GM18870 (cell line): ENCODE data around the gene LCN1.
"Not testable (repeated sequence)": the region's sequence is repeated elsewhere in the genome, so short reads cannot be mapped to it uniquely, and the experiment has no call there.

Experiments used
- ATAC-seq: cut with Tn5 transposase; IDR thresholded peaks from one replicate; pipeline ENCODE4 v1.9.1; 2021; ENCODE audit warnings: moderate library complexity; ENCODE audit not compliant: unreplicated experiment

LCN1 gene

DNA sequence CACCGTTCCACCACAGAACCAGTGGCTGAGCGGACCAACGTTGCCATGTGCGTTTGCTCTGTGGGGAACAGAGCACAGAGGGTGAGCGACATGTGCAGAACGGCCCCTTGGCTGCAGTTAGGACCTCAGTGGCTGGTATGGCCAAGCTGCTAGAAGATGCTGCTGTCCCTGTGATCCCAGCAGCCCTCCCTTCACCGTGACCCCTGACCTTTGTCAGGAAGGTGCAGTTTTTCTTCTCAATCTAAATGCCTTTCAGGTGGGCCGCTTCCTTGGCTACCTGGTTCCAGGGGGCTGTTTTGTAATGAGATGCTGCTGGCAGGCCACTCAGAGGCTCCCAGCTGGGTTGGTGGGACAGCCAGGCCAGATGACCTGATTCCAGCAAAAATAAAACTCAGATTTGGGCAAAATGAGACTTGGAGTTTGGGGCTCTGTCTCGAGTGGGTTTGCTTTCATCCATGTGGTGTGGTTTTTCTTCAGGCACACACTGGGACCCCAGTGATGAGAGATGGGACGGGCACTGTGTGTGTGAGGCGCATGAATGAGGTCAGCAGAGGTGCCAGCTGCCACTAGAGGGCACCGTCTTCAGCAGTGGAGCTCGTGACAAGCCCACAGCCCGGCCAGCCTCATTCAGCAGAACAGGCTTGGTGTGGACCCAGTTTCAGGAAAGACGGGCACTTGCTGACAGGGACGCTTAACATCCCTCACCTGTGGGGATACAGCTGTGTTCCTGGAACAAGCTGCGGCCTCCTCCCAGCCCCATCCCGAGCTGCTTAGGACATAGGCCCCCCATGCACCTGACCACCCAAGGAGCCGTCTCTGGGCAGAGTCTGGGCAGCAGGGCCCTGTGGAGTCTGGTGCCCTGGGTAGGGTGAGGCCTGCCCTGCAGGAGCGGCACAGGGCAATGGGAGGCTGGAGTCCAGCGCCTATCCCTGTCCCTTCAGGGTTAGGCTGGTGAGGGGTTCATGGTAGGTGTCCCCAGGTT, 16.7 kb upstream of the LCN1 start:
- no peak for ATAC-seq

DNA sequence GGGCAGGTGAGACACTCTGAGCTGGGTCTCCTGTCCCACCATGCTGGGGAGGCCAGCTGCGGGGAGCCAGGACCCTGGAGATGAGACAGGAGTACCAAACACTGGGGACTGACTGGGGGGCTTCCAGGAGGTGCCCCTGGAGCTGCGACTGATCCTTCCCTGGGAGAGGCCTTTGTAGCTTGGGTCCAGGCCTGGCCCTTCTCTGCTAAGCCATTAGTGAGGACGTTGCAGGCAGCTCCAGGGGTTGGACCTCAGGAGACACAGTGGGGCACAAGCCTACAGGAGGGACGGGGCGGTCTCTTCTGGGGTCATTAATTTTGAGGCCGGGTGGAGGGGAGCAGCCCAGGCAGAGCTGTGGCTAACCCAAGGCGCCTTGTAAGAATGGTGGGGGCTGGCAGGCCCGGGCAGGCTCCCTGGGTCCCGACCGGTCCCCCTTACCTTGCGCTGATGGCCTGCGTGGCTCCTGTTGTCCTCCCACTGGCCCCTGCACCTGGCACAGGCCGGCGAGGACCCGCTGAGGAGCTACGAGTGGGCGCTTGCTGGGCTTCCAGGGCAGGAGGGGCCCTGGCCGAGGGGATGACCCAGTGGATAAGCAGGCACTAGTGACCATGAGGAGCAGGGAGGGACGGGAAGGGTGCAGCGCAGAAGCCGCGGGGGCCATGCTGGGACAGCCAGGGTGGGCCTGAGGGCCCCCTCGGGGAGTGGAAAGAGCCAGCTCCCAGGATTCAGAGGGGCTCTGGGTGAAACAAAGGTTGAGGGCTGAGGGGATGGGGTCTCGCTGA, 15.6 kb upstream of the LCN1 start:
- no peak for ATAC-seq

- no peak for ATAC-seq
These were observed 14.7 kb upstream of the LCN1 start for GRCh38 chr9:135506327-135507103.

DNA sequence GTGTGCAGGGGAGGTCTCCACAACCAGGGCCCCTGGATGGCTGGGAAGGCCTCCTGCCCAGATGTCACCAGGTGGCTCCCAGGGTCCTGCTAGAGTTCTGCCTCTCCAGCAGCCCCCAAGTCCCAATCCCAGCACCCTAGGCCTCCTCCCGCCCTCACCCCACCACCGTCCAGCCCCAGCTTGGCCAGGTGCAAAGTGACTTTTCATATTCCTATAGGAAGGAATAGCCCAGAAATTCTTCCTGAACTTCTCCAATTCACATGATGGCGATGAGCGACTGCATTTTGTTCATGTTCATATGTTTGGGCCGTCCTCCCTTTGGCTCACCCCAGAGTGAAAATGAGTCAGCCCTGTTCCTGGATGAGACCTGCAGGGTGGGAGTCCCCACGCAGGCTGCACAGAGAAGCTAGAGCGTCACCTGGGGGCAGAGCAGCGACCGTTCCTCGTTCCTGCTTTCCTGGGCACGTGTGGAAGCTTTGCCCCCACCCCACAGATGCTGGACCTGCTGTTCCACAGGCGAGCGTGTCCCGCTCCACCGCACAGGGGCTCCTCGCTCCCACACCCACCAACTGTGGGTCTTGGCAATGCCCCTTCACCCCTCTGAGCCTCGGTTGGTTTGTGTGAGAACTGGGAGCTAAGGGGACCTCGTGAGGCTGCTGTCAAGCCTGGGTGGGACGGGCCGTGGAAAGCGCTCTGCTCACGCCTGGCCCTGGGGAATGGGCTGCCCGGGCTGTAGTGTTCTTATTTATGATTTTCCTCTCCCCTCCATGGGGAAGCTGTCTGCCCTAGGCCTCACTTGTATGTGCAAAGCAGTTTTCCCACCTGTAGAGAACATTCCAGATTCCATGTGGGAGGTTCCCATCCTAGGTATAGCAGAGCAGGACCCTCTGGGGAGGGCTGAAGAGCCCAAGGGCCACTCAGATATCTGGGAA, 13.9 kb upstream of the LCN1 start:
- no peak for ATAC-seq

DNA sequence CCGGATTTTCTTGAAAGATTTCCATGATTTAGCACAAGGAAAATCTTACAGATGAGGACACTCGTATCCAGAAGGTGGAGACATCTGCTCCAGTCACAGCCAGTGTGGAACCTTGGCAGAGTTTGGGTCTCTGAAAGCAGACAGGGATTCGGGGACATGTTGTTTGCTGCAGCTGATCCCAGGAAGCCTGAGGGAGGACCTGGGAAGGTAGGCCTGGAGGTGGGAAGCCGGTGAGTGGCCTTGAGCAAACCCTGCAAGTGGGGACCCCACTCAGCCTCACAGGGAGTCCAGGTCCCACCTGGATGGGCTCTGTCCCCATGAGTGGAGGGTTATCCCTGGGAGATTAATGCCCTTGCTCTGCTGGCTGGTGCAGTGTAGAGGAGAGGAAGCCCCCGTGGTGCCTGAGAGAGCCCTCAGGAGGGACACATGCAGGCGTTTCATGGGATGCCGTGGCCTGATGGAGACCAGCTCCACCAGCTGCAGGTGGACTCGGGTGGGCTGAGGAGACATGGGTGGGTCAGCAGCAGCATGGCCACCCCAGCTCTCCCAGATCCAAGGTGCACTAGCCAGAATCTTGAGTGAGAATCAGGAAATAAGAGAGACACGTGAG, 12.9 kb upstream of the LCN1 start:
- no peak for ATAC-seq

DNA sequence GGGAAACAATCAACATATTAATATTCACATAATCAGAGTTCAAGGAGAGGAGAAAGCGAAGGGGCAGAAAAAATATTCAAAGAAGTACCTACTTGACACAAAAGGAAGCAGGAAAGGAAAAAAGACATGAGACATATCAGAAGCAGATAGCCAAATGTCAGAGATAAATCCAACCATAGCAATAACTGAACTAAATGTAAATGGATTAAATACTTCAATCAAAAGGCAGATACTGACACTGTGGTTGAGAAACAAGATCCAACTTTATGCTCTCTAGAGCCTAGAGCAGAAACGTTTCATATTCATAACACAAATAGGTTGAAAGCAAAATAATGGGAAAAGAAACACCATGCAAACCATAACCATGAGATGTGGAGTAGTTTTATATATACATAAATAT, 11.8 kb upstream of the LCN1 start:
- no peak for ATAC-seq

GRCh38 chr9:135512241-135512603, 9.0 kb upstream of the LCN1 start:
- ATAC-seq = no peak

GRCh38 chr9:135512904-135513303, 8.3 kb upstream of the LCN1 start:
- ATAC-seq = no peak

- no peak for ATAC-seq
These were observed 7.8 kb upstream of the LCN1 start for GRCh38 chr9:135513351-135513846.

DNA sequence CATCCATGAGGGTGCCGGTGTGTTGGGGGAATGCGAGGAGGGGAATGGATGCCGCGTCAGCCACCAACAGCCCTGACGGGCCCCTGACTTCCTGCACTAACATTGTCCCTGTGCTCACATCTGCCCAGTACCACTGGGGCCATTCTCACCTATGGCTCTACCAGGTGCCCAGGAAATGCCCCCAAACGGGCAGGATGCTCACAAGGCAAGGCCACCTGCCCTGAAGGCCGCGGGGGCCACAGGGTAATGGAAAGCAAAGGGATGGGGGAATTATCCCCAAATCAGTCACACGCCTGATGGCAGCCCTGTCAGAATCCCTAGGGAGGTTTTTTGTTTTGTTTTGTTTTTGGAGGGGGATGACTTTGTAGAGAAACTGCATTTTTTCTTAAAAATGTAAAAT, 7.3 kb upstream of the LCN1 start:
- ATAC-seq = not testable (repeated sequence)

DNA sequence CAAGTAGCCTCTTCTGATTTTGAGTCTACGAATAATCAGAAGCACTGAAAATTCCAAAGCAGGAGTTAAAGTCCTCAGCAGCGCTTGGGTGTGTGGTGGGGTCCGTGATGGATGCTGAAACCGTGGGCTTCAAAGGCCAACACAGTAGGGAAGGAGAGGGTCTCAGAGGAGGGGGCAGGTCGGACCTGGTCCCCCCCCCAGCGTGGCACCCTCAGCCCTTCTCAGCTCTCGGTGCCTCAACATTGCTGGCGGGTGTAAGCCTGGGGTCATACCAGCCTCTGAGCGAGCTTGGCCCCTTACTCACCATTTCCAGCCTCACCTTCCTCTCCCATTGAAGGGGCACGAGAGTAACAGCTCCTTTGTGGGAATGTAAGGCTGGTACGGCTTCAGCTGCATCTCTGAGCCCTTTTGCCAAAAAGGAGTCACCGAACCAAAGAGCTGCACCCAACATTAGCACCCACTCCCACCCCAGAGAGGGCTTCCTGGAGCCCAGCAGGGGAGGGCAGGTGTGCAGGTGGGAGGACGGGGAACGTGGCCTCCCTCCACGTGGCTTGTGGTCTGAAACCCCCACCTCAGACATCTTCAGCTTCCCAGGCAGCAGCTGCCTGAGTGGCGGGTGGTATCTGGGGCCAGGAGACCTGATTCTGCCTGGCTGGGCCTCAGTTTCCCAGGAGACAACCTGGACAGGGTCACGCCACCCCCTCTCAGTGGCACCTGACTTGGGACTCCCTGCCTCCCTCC, 6.7 kb upstream of the LCN1 start:
- no peak for ATAC-seq

- ATAC-seq = no peak
These were observed 5.9 kb upstream of the LCN1 start for GRCh38 chr9:135515083-135515951.

GRCh38 chr9:135516132-135516860, 4.9 kb upstream of the LCN1 start:
- ATAC-seq = no peak

DNA sequence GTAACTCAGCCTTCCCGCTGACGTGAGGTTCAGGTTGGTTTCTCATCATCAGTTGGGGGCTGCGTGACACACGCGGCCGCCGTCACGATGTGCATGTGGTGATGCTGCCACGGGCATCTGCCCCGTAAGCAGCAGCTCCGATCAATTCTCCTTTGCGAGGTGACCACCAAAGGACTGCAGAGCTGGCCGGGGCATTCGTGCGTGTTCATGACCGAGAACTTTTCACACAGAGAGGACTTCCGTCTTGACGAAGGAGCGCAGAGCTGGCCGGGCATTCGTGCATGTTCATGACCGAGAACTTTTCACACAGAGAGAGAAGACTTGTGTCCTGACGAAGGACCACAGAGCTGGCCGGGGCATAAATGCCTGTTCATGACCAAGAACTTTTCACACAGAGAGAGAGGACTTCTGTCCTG, 3.8 kb upstream of the LCN1 start:
- ATAC-seq = no peak

DNA sequence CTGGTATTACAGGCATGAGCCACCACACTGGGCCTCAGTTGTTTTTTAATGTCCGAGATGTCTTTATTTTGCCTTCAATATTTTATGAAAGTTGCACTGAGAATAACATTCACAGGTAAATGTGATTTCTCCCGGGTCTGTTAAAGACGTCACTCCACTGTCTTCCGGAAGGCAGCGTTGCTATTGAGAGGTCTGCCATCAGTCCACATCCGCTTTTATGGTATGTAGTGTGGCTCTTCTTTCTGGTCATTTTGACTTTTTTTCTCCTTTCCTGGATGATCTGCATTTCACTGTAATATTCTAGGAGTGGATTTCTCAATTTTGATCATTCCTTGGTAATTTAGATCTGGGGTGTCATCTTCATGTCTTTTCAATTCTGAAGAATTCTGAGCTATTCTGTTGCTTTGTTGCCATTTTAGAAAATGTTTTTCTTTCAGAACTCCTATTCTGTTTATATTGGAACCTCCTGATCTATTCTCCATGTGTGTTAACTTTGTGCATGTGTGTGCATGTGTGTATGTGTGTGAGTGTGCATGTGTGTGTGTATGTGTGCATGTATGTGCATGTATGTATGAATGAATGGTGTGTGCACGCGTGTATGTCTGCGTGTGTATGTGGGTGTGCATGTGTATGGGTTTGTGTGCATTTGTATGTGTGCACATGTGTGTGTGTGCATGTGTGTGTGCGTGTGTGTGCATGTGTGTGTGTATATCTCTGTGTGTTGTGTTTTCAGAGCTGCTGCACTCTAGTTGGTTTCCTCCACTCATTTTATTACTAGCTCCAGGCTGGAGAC, 1.9 kb upstream of the LCN1 start:
- ATAC-seq = no peak

GRCh38 chr9:135521608-135522095, 412 bp downstream of the LCN1 start:
- no peak for ATAC-seq
